HG02981 (cell line): ENCODE measurements around the gene MZF1.

Experiments
- ATAC-seq: cut with Tn5 transposase; IDR thresholded peaks from one replicate; pipeline ENCODE4 v1.9.1; 2021; ENCODE audit warnings: mild to moderate bottlenecking, moderate library complexity; ENCODE audit not compliant: unreplicated experiment

Gene MZF1

GRCh38 chr19:58570770-58571574 is 2.2 kb downstream of the MZF1 start:
- no peak for ATAC-seq

GRCh38 chr19:58569943-58570670 is 3.0 kb downstream of the MZF1 start:
- ATAC-seq, result no peak

GRCh38 chr19:58569191-58569942 is 3.8 kb downstream of the MZF1 start:
- no peak for ATAC-seq

- ATAC-seq, result no peak
Measured at GRCh38 chr19:58568453-58569130, 4.5 kb downstream of the MZF1 start.

- ATAC-seq, result no peak
Measured at GRCh38 chr19:58566989-58567388, 6.1 kb downstream of the MZF1 start.

GRCh38 chr19:58563823-58564222 is 9.3 kb downstream of the MZF1 start:
- ATAC-seq, result no peak

GRCh38 chr19:58563034-58563573 is 10.0 kb downstream of the MZF1 start:
- no peak for ATAC-seq

GRCh38 chr19:58562122-58563033 is 10.8 kb downstream of the MZF1 start:
- ATAC-seq, result no peak

GRCh38 chr19:58561373-58562121 is 11.6 kb downstream of the MZF1 start:
- ATAC-seq, result no peak

GRCh38 chr19:58560921-58561320 is 12.2 kb downstream of the MZF1 start:
- ATAC-seq, result no peak

- no peak for ATAC-seq
Measured at GRCh38 chr19:58560007-58560887, 12.9 kb downstream of the MZF1 start.

GRCh38 chr19:58559275-58560006 is 13.7 kb downstream of the MZF1 start:
- peak; percentile 21 for ATAC-seq

GRCh38 chr19:58558623-58559274 is 14.4 kb downstream of the MZF1 start:
- ATAC-seq, result peak; percentile 52

GRCh38 chr19:58558066-58558622 is 15.0 kb downstream of the MZF1 start, which contains the start of gene UBE2M:
Gene UBE2M, minus strand, starts transcription at chr19:58558611. Its CDS starts 230 bp downstream, at chr19:58558381.
- no peak for ATAC-seq

GRCh38 chr19:58557221-58558065 is 15.7 kb downstream of the MZF1 start:
- no peak for ATAC-seq
